Caco-2 (cell line): Measurements from ENCODE around the gene ZFYVE9. TPM values are rescaled to one million over a fixed set of nuclear protein-coding genes. Genes with fewer than 3 reads are reported as not detected.

Experiments
- BruUV-seq: library from RNA; stranded (reverse); fragments of 400-500 nt; replicated peaks from 2 replicates; lab custom pipeline; 2021; lab: Mats Ljungman, UMichigan
- CTCF ChIA-PET: fragments of 300-600 bp; sonication (Branson Sonifier 250); formaldehyde crosslinking; loops from one replicate; lab custom pipeline; 2022; ENCODE audit warnings: antibody characterized with exemption; lab: Charles Lee
- POLR2A ChIA-PET: fragments of 300-600 bp; sonication (Branson Sonifier 250); formaldehyde crosslinking; loops from one replicate; lab custom pipeline; 2022; ENCODE audit warnings: antibody characterized with exemption; lab: Charles Lee
- DNase-seq, 2 experiments: peaks; one replicate each; pipeline versions ENCODE4 v3.0.0 to v3.0.0-alpha.2; 2020 to 2022
- H3K27me3 ChIP-seq: replicated peaks from 2 replicates; pipeline ENCODE4 v1.6.0; 2011; ENCODE audit warnings: low read length; ENCODE audit not compliant: control insufficient read depth, insufficient read depth
- H3K36me3 ChIP-seq: 2 replicates; pipeline ENCODE4 v1.5.1; 2011; ENCODE audit warnings: low read length; ENCODE audit not compliant: control insufficient read depth, insufficient read depth
- H3K4me1 ChIP-seq: fragments of 250-450 bp; sonication (Bioruptor Pico); 2 replicates; pipeline ENCODE4 v1.5.1; 2020; ENCODE audit warnings: mild to moderate bottlenecking
- H3K4me3 ChIP-seq: 2 replicates; pipeline ENCODE4 v1.5.1; 2011; ENCODE audit warnings: low read depth, mild to moderate bottlenecking, control low read depth, low read length
- H3K9me3 ChIP-seq: fragments of 250-450 bp; sonication (Bioruptor Pico); 2 replicates; pipeline ENCODE4 v1.5.1; 2020; ENCODE audit warnings: mild to moderate bottlenecking, moderate library complexity
- H3K27ac Mint-ChIP-seq: one replicate; pipeline ENCODE4 v1.8.0; 2022; ENCODE audit warnings: mixed read lengths; ENCODE audit not compliant: unreplicated experiment
- H3K27me3 Mint-ChIP-seq: one replicate; pipeline ENCODE4 v1.8.0; 2022; ENCODE audit warnings: mixed read lengths; ENCODE audit not compliant: insufficient read depth, unreplicated experiment
- H3K36me3 Mint-ChIP-seq: one replicate; pipeline ENCODE4 v1.8.0; 2022; ENCODE audit warnings: mild to moderate bottlenecking, mixed read lengths; ENCODE audit not compliant: insufficient read depth, unreplicated experiment
- H3K4me1 Mint-ChIP-seq: one replicate; pipeline ENCODE4 v1.8.0; 2022; ENCODE audit warnings: low read depth, mixed read lengths; ENCODE audit not compliant: unreplicated experiment
- H3K4me3 Mint-ChIP-seq: one replicate; pipeline ENCODE4 v1.8.0; 2022; ENCODE audit warnings: mild to moderate bottlenecking, moderate library complexity, mixed read lengths; ENCODE audit not compliant: unreplicated experiment
- H3K9me3 Mint-ChIP-seq: one replicate; pipeline ENCODE4 v1.8.0; 2022; ENCODE audit warnings: mixed read lengths; ENCODE audit not compliant: unreplicated experiment
- intact Hi-C: fragments of 100-400 bp; cut with micrococcal nuclease; formaldehyde crosslinking; loops from one replicate; pipeline ENCODE4 v1.10.0; 2022; ENCODE audit not compliant: unreplicated experiment
- total RNA-seq: library from RNA; stranded (reverse); gene quantifications from 2 replicates; pipeline ENCODE4 v1.2.3, GENCODE V29; 2022
- TF ChIP-seq, protein P1 (sequence below), 2 experiments: fragments of 200-600 bp in 1 of 2; IDR thresholded peaks; 1 replicate in 1 of 2; 2 replicates in 1 of 2; pipeline versions ENCODE4 v1.5.1 to v1.8.0; 2011 to 2022; ENCODE audit warnings: antibody characterized with exemption in 1 of 2, control low read depth in 1 of 2, inconsistent platforms in 1 of 2, low read depth in 1 of 2, low read length in 1 of 2, mild to moderate bottlenecking in 1 of 2, moderate library complexity in 1 of 2; ENCODE audit not compliant: insufficient read depth in 1 of 2, severe bottlenecking in 1 of 2, unreplicated experiment in 1 of 2

Gene ZFYVE9
- total RNA-seq, 1 experiment from 2014 or later = 18.4 TPM

DNA sequence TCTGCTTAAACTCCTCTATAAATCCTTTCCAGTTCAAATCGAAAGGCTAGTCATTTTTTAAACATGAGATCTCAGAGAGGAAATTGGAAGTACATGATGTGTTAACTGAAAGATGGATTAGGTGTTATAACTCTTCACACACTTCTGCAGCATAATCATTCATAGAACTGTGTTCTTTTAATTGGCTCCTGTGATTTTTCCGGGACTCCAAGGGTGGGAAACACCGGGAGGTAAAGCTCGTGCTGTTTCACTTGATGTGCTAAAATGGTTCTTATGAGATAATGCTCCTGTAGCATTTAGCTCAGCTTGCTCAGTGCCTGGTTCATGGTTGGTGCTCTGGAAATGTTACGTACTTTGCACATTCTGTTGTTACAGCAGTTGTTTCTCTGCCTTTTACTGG lies 183.9 kb downstream of the ZFYVE9 start:
- TF ChIP-seq, protein P1, sequence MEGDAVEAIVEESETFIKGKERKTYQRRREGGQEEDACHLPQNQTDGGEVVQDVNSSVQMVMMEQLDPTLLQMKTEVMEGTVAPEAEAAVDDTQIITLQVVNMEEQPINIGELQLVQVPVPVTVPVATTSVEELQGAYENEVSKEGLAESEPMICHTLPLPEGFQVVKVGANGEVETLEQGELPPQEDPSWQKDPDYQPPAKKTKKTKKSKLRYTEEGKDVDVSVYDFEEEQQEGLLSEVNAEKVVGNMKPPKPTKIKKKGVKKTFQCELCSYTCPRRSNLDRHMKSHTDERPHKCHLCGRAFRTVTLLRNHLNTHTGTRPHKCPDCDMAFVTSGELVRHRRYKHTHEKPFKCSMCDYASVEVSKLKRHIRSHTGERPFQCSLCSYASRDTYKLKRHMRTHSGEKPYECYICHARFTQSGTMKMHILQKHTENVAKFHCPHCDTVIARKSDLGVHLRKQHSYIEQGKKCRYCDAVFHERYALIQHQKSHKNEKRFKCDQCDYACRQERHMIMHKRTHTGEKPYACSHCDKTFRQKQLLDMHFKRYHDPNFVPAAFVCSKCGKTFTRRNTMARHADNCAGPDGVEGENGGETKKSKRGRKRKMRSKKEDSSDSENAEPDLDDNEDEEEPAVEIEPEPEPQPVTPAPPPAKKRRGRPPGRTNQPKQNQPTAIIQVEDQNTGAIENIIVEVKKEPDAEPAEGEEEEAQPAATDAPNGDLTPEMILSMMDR (IDR thresholded peaks at IDR 0.05; ENCODE audit: insufficient read depth in 1 of 2, low read depth in 1 of 2, low read length in 1 of 2, severe bottlenecking in 1 of 2, unreplicated experiment in 1 of 2) = no peak
- peaks cover 11% of the 10 kb centered on the region for H3K4me1 ChIP-seq
- no TSS peak for BruUV-seq
- H3K9me3 Mint-ChIP-seq = no peaks in the 10 kb centered on the region
- POLR2A ChIA-PET = no interaction called here
- no peak overlapping the region for H3K4me3 Mint-ChIP-seq
- H3K36me3 Mint-ChIP-seq = peaks cover 6% of the 10 kb centered on the region
- no peak overlapping the region for H3K4me3 ChIP-seq
- CTCF ChIA-PET = no interaction called here
- H3K27me3 Mint-ChIP-seq = no peaks in the 10 kb centered on the region
- H3K36me3 ChIP-seq = no peaks in the 10 kb centered on the region; the same call in 1 of the 2 replicates
- no peak overlapping the region for H3K27ac Mint-ChIP-seq
- no peaks in the 10 kb centered on the region for H3K4me1 Mint-ChIP-seq
- H3K27me3 ChIP-seq = no peaks in the 10 kb centered on the region
- intact Hi-C loops = no loop called here
- DNase-seq = no peak
- H3K9me3 ChIP-seq = no peaks in the 10 kb centered on the region

DNA sequence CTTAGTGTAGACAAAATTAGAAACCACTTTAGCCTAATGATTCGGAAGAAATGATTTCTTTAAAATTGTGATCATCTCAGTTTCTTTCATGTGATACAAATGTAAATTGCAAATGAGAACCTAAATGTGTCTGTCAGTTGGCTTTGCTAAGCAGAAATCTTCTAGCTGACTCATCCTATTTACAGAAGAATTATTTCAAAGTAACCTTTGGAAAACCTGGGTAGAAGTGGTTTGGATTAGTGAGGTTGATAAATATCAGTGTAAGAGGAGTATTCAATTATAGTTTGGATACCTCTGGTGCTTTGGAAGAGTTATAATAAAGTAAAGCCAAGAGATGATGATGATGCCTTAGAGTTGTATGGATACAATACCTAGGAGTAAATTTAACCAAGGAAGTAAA lies 186.7 kb downstream of the ZFYVE9 start:
- Mint-ChIP-seq H3K27me3 (no peaks in the 10 kb centered on the region), H3K4me3 (no peak overlapping the region), H3K27ac (no peak overlapping the region), H3K9me3 (no peaks in the 10 kb centered on the region), H3K4me1 (no peaks in the 10 kb centered on the region), H3K36me3 (no peaks in the 10 kb centered on the region)
- peaks cover 11% of the 10 kb centered on the region for H3K4me1 ChIP-seq
- no peaks in the 10 kb centered on the region for H3K36me3 ChIP-seq
- H3K4me3 ChIP-seq = no peak overlapping the region
- ChIA-PET CTCF (no interaction called here), POLR2A (no interaction called here)
- no peaks in the 10 kb centered on the region for H3K27me3 ChIP-seq
- TF ChIP-seq, protein P1 (IDR thresholded peaks at IDR 0.05; ENCODE audit: insufficient read depth in 1 of 2, low read depth in 1 of 2, low read length in 1 of 2, severe bottlenecking in 1 of 2, unreplicated experiment in 1 of 2) = no peak
- BruUV-seq = no TSS peak
- H3K9me3 ChIP-seq = no peaks in the 10 kb centered on the region
- intact Hi-C loops = no loop called here
- DNase-seq = no peak

DNA sequence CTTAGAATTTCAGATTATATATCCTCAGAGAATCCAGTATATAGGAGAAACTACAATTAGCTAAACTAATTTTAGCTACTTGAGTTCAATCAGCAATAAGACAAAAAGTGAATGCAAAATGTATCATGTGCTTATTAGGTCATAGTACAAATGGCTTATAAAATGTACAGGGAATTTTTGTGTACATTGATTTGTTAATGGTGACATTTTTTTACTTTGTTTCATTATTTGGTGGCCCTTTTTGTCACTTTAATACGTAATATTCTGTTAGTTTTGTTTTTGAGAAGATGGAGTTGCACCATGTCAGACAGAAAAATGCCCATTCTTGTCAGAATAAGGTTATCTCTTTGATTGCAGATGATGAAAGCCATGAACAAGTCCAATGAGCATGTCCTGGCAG lies 190.5 kb downstream of the ZFYVE9 start:
- Mint-ChIP-seq H3K27ac (no peak overlapping the region), H3K4me3 (no peak overlapping the region), H3K36me3 (no peaks in the 10 kb centered on the region), H3K27me3 (no peaks in the 10 kb centered on the region), H3K9me3 (no peaks in the 10 kb centered on the region), H3K4me1 (no peaks in the 10 kb centered on the region)
- no peaks in the 10 kb centered on the region for H3K9me3 ChIP-seq
- ChIA-PET POLR2A (no interaction called here), CTCF (no interaction called here)
- H3K36me3 ChIP-seq = no peaks in the 10 kb centered on the region
- no peak for DNase-seq
- no TSS peak for BruUV-seq
- peaks cover 11% of the 10 kb centered on the region for H3K4me1 ChIP-seq
- TF ChIP-seq, protein P1 (IDR thresholded peaks at IDR 0.05; ENCODE audit: insufficient read depth in 1 of 2, low read depth in 1 of 2, low read length in 1 of 2, severe bottlenecking in 1 of 2, unreplicated experiment in 1 of 2) = no peak
- intact Hi-C loops = no loop called here
- H3K4me3 ChIP-seq = no peak overlapping the region
- H3K27me3 ChIP-seq = no peaks in the 10 kb centered on the region
